K562 (cell line): ENCODE data around the gene LRRFIP2. TPM values are rescaled to one million over a fixed set of nuclear protein-coding genes. Genes with fewer than 3 reads are reported as not detected.

Experiments used
- ATAC-seq: fragments of 200-7000 bp; cut with Tn5 transposase; 3 replicates; pipeline ENCODE4 v1.9.1; 2020; ENCODE audit warnings: moderate library complexity
- BruUV-seq: library from RNA; stranded (reverse); fragments of 400-500 nt; replicated peaks from 2 replicates; lab custom pipeline; 2021; lab: Mats Ljungman, UMichigan
- CTCF ChIA-PET: fragments of 300-600 bp; formaldehyde crosslinking; extraction: SDS; loops from one replicate; lab custom pipeline; 2021; ENCODE audit warnings: low intra/inter-chr PET ratio; lab: Yijun Ruan, JAX
- POLR2A ChIA-PET: fragments of 300-600, 350-650 bp; sonication (Branson Sonifier 250); formaldehyde crosslinking; extraction: SDS; loops from one replicate; lab custom pipeline; 2021; ENCODE audit warnings: antibody characterized with exemption, inconsistent platforms; lab: Yijun Ruan, JAX
- DNase-seq, 4 experiments: peaks; one replicate each; pipeline versions ENCODE4 v3.0.0 to v3.0.0-alpha.2; 2011 to 2018; ENCODE audit warnings: low spot score in 3 of 4, mixed read lengths in 3 of 4; ENCODE audit errors: extremely low read depth in 1 of 4
- FAIRE-seq: peaks from 2 replicates; lab custom pipeline; 2011; peaks lifted over from hg19 to GRCh38; lab: Jason Lieb, UNC
- H2AFZ ChIP-seq: 2 replicates; pipeline ENCODE4 v1.6.0; 2011; ENCODE audit warnings: low read depth, low read length, control low read depth, inconsistent platforms
- H3K27ac ChIP-seq: fragments of 200-600 bp; 3 replicates; pipeline ENCODE4 v1.8.0; 2011; ENCODE audit warnings: low read depth, mild to moderate bottlenecking, control low read depth, inconsistent platforms, low read length, moderate library complexity, mixed read lengths; ENCODE audit errors: extremely low read depth
- H3K27me3 ChIP-seq, 2 experiments: fragments of 300-600 bp in 1 of 2; 2 replicates in 1 of 2; 3 replicates in 1 of 2; pipeline versions ENCODE4 v1.6.0 to v1.8.0; 2011; ENCODE audit warnings: inconsistent platforms in 2 of 2, low read length in 2 of 2, mild to moderate bottlenecking in 1 of 2, mixed read lengths in 1 of 2, moderate library complexity in 1 of 2; ENCODE audit not compliant: control insufficient read depth in 2 of 2, insufficient read depth in 2 of 2
- H3K36me3 ChIP-seq: fragments of 300-600 bp; 3 replicates; pipeline ENCODE4 v1.8.0; 2011; ENCODE audit warnings: mild to moderate bottlenecking, low read length, inconsistent platforms; ENCODE audit not compliant: control insufficient read depth, insufficient read depth
- H3K4me1 ChIP-seq, 2 experiments: fragments of 200-600 bp in 1 of 2; replicated peaks in 1 of 2; 2 replicates in 1 of 2; 3 replicates in 1 of 2; pipeline versions ENCODE4 v1.5.1 to v1.8.0; 2011; ENCODE audit warnings: inconsistent platforms in 2 of 2, low read length in 2 of 2, mild to moderate bottlenecking in 1 of 2, mixed read lengths in 1 of 2, moderate library complexity in 1 of 2; ENCODE audit not compliant: control insufficient read depth in 2 of 2, insufficient read depth in 2 of 2
- H3K4me2 ChIP-seq: 2 replicates; pipeline ENCODE4 v1.6.1; 2011; ENCODE audit warnings: low read length, control low read depth, inconsistent platforms, mixed read lengths; ENCODE audit not compliant: insufficient read depth
- H3K4me3 ChIP-seq: fragments of 200-600 bp; sonication (generic), shearing (Covaris generic); 2 replicates; pipeline ENCODE4 v1.5.1; 2016; ENCODE audit warnings: control low read depth, inconsistent platforms
- H3K79me2 ChIP-seq: fragments of 200-600 bp; 3 replicates; pipeline ENCODE4 v1.8.0; 2011; ENCODE audit warnings: low read length, inconsistent platforms; ENCODE audit not compliant: control insufficient read depth, insufficient read depth
- H3K9ac ChIP-seq, 2 experiments: 2 replicates each; pipeline versions ENCODE4 v1.6.0 to v1.6.1; 2011; ENCODE audit warnings: low read depth in 2 of 2, low read length in 2 of 2, control low read depth in 1 of 2, inconsistent platforms in 1 of 2, mild to moderate bottlenecking in 1 of 2, mixed read lengths in 1 of 2; ENCODE audit not compliant: insufficient read depth in 1 of 2
- H3K9me1 ChIP-seq: one replicate; pipeline ENCODE4 v1.6.0; 2011; ENCODE audit warnings: inconsistent platforms, mild to moderate bottlenecking, low read length, moderate library complexity; ENCODE audit not compliant: control insufficient read depth, insufficient read depth
- H3K9me3 ChIP-seq: replicated peaks from 2 replicates; pipeline ENCODE4 v1.5.1; 2011; ENCODE audit warnings: low read depth, low read length, inconsistent platforms; ENCODE audit not compliant: control insufficient read depth, insufficient read depth
- H4K20me1 ChIP-seq: replicated peaks from 2 replicates; pipeline ENCODE4 v1.6.1; 2011; ENCODE audit warnings: low read length, inconsistent platforms, mixed read lengths; ENCODE audit not compliant: control insufficient read depth, insufficient read depth
- CBFA2T3 ChIP-seq: fragments of 450-650 bp; IDR thresholded peaks from 2 replicates; pipeline ENCODE4 v1.6.1; 2017
- CBX8 ChIP-seq: fragments of 200-600 bp; sonication (generic); IDR thresholded peaks from 2 replicates; pipeline ENCODE4 v1.6.1; 2012; ENCODE audit warnings: borderline replicate concordance, mixed run types, low read depth, mild to moderate bottlenecking, moderate library complexity, mixed read lengths, low read length, control low read depth, inconsistent platforms; ENCODE audit not compliant: poor library complexity, severe bottlenecking; ENCODE audit errors: extremely low read depth
- ETV5 ChIP-seq: sonication (generic); formaldehyde crosslinking; IDR thresholded peaks from 2 replicates; pipeline ENCODE4 v1.4.0; 2020; ENCODE audit warnings: low read depth, mild to moderate bottlenecking, missing genetic modification reagents
- RFX5 ChIP-seq: IDR thresholded peaks from 2 replicates; pipeline ENCODE4 v1.6.1; 2011; ENCODE audit warnings: low read depth, mild to moderate bottlenecking, improper control_type of control experiment, low read length
- SIN3B ChIP-seq: fragments of 450-650 bp; IDR thresholded peaks from 2 replicates; pipeline ENCODE4 v1.6.1; 2017; ENCODE audit warnings: low read depth, mild to moderate bottlenecking, moderate library complexity
- SP2 ChIP-seq: IDR thresholded peaks from 2 replicates; pipeline ENCODE4 v1.6.1; 2011; ENCODE audit warnings: mild to moderate bottlenecking, low read depth, low read length, moderate library complexity; ENCODE audit not compliant: poor library complexity, severe bottlenecking; ENCODE audit errors: extremely low read depth
- WGBS: fragments of 100-300 bp; shearing (Covaris generic); methylation state at CpG from one replicate; pipeline ENCODE4 v1.1.6; 2016; ENCODE audit warnings: low coverage, mixed read lengths; ENCODE audit not compliant: insufficient coverage; ENCODE audit errors: missing lambda C conversion rate; 5-methylcytosine and 5-hydroxymethylcytosine counted together
- in situ Hi-C: fragments of 300-500 bp; cut with MboI; formaldehyde crosslinking; loops from 4 replicates; pipeline ENCODE4 v1.15.0; 2018; ENCODE audit warnings: inconsistent platforms, mixed read lengths
- intact Hi-C: fragments of 100-400 bp; cut with micrococcal nuclease; formaldehyde crosslinking; loops from 2 replicates; pipeline ENCODE4 v1.14.2; 2022
- polyA plus RNA-seq, 8 experiments: library from polyadenylated mRNA; depleted of rRNA in 4 of 8; stranded (reverse) in 5 of 8; unstranded in 3 of 8; fragments of >200 nt; fragmentation: Nextera tagmentation in 2 of 8; fragmentation: Illumina TruSeq in 1 of 8; extraction: Ambion mirVana in 2 of 8; extraction: Trizol in 1 of 8; gene quantifications; 2 replicates each; pipeline versions ENCODE4 v1.2.1 to v1.2.3, GENCODE V29; 2011 to 2014; ENCODE audit warnings: inconsistent platforms in 1 of 8, missing spikeins in 1 of 8
- total RNA-seq, 7 experiments: library from RNA; depleted of rRNA in 6 of 7; stranded (reverse); fragments of >200 nt in 6 of 7; fragmentation: Illumina TruSeq in 2 of 7; extraction: Trizol in 2 of 7; gene quantifications; 2 replicates each; pipeline versions ENCODE4 v1.2.1 to v1.2.3, GENCODE V29; 2011 to 2021; ENCODE audit warnings: low replicate concordance in 1 of 7
- TF ChIP-seq, protein P1 (sequence below): fragments of 450-650 bp; IDR thresholded peaks from 2 replicates; pipeline ENCODE4 v1.6.1; 2017; ENCODE audit warnings: mild to moderate bottlenecking, moderate library complexity
- TF ChIP-seq, protein P2 (sequence below), 2 experiments: IDR thresholded peaks; 2 replicates each; pipeline ENCODE4 v1.6.1; 2011; ENCODE audit warnings: borderline replicate concordance in 1 of 2, control low read depth in 1 of 2, low read depth in 1 of 2, low read length in 1 of 2, mild to moderate bottlenecking in 1 of 2, mixed read lengths in 1 of 2, moderate library complexity in 1 of 2; ENCODE audit not compliant: insufficient read depth in 1 of 2, insufficient read length in 1 of 2, poor library complexity in 1 of 2, severe bottlenecking in 1 of 2; ENCODE audit errors: extremely low read depth in 1 of 2
- TF ChIP-seq, protein P3 (sequence below): sonication (generic); formaldehyde crosslinking; IDR thresholded peaks from 2 replicates; pipeline ENCODE4 v1.8.1; 2023; ENCODE audit warnings: mild to moderate bottlenecking, missing genetic modification reagents

The LRRFIP2 gene
- total and polyA plus RNA-seq, 9 of the 15 experiments (the other 6 are each of a cell fraction or from before 2014, with no cell fraction given) = 9.9 to 53.9 (median 42.7) TPM

DNA sequence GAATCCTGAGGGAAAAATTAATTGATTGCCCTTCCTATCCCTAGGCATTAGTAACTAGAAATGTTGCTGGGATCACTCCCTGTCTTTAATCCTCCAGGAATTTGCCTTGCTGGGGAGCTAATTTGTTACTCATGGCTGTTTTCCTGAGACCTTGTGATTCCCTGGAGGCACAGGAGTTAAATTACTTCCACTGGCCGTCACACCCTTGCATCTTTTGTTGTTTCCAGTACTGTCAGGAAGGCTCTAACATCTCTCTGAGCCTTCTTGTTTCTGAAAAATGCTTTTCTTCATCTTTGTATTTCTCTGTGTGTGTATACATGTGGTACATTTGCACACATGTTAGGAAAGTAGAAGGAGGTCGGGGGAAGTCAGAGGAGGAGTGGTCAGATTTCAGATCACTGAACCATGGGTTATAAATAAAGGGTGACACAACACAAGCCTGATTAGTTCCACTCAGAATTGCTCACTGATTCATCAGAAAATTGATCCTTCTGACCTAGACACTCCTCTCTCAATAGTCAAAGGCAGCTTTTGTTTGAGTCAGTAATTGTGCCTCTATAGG lies 23.5 kb upstream of the LRRFIP2 start:
- intact Hi-C loops (no loop called here), in situ Hi-C loops (no loop called here)
- TF ChIP-seq, protein P1, sequence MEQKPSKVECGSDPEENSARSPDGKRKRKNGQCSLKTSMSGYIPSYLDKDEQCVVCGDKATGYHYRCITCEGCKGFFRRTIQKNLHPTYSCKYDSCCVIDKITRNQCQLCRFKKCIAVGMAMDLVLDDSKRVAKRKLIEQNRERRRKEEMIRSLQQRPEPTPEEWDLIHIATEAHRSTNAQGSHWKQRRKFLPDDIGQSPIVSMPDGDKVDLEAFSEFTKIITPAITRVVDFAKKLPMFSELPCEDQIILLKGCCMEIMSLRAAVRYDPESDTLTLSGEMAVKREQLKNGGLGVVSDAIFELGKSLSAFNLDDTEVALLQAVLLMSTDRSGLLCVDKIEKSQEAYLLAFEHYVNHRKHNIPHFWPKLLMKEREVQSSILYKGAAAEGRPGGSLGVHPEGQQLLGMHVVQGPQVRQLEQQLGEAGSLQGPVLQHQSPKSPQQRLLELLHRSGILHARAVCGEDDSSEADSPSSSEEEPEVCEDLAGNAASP = no peak
- no peak for TF ChIP-seq SIN3B
- TF ChIP-seq, protein P2, sequence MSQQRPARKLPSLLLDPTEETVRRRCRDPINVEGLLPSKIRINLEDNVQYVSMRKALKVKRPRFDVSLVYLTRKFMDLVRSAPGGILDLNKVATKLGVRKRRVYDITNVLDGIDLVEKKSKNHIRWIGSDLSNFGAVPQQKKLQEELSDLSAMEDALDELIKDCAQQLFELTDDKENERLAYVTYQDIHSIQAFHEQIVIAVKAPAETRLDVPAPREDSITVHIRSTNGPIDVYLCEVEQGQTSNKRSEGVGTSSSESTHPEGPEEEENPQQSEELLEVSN (IDR thresholded peaks at IDR 0.05; ENCODE audit: borderline replicate concordance in 1 of 2, extremely low read depth in 1 of 2, insufficient read depth in 1 of 2, insufficient read length in 1 of 2, low read depth in 1 of 2, low read length in 1 of 2, poor library complexity in 1 of 2, severe bottlenecking in 1 of 2) = no peak
- no peak for TF ChIP-seq CBX8
- no peak for TF ChIP-seq ETV5 (CRISPR knock-in tag)
- no peak for TF ChIP-seq SP2
- TF ChIP-seq RFX5 = no peak
- TF ChIP-seq CBFA2T3 = no peak
- TF ChIP-seq, protein P3, sequence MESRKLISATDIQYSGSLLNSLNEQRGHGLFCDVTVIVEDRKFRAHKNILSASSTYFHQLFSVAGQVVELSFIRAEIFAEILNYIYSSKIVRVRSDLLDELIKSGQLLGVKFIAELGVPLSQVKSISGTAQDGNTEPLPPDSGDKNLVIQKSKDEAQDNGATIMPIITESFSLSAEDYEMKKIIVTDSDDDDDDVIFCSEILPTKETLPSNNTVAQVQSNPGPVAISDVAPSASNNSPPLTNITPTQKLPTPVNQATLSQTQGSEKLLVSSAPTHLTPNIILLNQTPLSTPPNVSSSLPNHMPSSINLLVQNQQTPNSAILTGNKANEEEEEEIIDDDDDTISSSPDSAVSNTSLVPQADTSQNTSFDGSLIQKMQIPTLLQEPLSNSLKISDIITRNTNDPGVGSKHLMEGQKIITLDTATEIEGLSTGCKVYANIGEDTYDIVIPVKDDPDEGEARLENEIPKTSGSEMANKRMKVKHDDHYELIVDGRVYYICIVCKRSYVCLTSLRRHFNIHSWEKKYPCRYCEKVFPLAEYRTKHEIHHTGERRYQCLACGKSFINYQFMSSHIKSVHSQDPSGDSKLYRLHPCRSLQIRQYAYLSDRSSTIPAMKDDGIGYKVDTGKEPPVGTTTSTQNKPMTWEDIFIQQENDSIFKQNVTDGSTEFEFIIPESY = no peak
- ChIA-PET POLR2A (no interaction called here), CTCF (no interaction called here)
- Histone ChIP-seq H3K27me3 (peaks cover 0 to 2% of the 10 kb centered on the region in 2 experiments; a peak in 1 of 5 replicates), H3K9ac (no peak overlapping the region), H3K79me2 (no peaks in the 10 kb centered on the region), H3K4me3 (no peak overlapping the region), H3K4me1 (no peaks in the 10 kb centered on the region), H4K20me1 (no peaks in the 10 kb centered on the region), H3K4me2 (no peak overlapping the region), H3K36me3 (no peaks in the 10 kb centered on the region), H3K9me1 (no peaks in the 10 kb centered on the region), H2AFZ (no peak overlapping the region), H3K9me3 (no peaks in the 10 kb centered on the region), H3K27ac (no peak overlapping the region)
- no peak for DNase-seq
- WGBS = 2% methylated on average over 2 of the region's 2 CpGs
- no peak for ATAC-seq
- no peak for FAIRE-seq
- no TSS peak for BruUV-seq
